ENCODE data around the gene ALKBH6. TPM values are rescaled to one million over a fixed set of nuclear protein-coding genes. Genes with fewer than 3 reads are reported as not detected.

ALKBH6 gene
- total and polyA plus RNA-seq, 2 of the 13 experiments (the other 11 are each of a cell fraction or from before 2014, with no cell fraction given): 13.7 to 18.1 TPM

DNA sequence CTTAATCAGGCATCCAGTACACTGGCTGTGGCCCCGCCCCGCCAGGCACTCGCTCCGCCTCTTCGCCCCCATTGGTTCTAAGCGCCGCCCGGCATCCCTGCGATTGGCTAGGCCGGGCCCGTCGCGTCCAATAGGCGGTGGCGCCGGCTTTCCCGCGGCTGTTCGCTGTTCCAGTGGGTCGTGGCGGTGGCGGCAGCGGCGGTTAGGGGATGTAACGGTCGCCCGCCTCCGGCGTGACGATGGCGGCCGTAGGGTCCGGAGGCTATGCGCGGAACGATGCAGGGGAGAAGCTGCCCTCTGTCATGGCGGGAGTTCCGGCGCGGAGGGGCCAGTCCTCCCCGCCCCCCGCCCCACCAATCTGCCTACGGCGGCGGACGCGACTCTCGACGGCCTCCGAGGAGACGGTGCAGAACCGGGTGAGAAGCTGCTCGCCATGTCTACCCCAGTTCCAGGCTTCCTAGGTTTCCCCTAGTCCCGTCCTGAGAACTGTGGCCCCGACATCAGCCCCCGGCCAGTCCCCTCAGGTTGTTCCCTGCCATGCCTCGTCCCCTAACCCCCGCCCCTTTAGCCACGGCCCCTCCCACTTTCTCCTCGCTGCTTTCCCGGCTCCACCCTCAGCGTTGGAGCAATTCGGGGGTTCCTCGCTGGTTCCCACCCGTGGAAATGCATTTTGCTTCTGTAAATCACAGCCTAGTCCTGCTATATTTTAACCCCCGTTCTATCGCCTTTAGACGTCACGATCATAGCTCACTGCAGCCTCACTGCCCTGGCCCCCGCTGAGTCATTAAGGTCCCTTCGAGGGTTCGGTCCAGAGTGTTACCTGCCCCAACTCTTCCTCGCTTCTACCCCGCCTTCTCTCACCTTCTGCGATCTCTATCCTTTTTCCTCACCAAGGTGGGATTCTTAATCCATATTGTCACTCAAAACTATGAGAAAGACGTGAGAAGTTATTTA lies 41.0 kb upstream of the ALKBH6 start, which contains the start of gene WDR62 (continued):
- TF ChIP-seq STAT5B (CRISPR knock-in tag; IDR thresholded peaks at IDR 0.05): no peak
- TF ChIP-seq, protein P1, sequence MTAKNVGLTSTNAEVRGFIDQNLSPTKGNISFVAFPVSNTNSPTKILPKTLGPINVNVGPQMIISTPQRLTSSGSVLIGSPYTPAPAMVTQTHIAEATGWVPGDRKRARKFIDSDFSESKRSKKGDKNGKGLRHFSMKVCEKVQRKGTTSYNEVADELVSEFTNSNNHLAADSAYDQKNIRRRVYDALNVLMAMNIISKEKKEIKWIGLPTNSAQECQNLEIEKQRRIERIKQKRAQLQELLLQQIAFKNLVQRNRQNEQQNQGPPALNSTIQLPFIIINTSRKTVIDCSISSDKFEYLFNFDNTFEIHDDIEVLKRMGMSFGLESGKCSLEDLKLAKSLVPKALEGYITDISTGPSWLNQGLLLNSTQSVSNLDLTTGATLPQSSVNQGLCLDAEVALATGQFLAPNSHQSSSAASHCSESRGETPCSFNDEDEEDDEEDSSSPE (CRISPR knock-in tag; IDR thresholded peaks at IDR 0.05): peak; percentile 97
- TF ChIP-seq, protein P2, sequence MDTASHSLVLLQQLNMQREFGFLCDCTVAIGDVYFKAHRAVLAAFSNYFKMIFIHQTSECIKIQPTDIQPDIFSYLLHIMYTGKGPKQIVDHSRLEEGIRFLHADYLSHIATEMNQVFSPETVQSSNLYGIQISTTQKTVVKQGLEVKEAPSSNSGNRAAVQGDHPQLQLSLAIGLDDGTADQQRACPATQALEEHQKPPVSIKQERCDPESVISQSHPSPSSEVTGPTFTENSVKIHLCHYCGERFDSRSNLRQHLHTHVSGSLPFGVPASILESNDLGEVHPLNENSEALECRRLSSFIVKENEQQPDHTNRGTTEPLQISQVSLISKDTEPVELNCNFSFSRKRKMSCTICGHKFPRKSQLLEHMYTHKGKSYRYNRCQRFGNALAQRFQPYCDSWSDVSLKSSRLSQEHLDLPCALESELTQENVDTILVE (CRISPR knock-in tag; IDR thresholded peaks at IDR 0.05): no peak
- TF ChIP-seq NFIC (IDR thresholded peaks at IDR 0.05; ENCODE audit: low read length): no peak
- no peak for TF ChIP-seq ZNF263 (CRISPR knock-in tag; IDR thresholded peaks at IDR 0.05)
- no peak for TF ChIP-seq XRCC5 (optimal IDR thresholded peaks at IDR 0.05; ENCODE audit: low read length)
- no peak for TF ChIP-seq NR2F6 (IDR thresholded peaks at IDR 0.05)
- no peak for TF ChIP-seq NR2F6 (CRISPR knock-in tag; IDR thresholded peaks at IDR 0.05)
- TF ChIP-seq ZNF230 (CRISPR knock-in tag; IDR thresholded peaks at IDR 0.05): 0 out of 2 replicates have a peak, but pooled peaks have one; percentile 8
- 0 out of 2 replicates have a peak, but pooled peaks have one; percentile 14 for TF ChIP-seq ZNF547 (CRISPR knock-in tag; IDR thresholded peaks at IDR 0.05)
- TF ChIP-seq ZBTB7A (CRISPR knock-in tag; IDR thresholded peaks at IDR 0.05): peak; percentile 50; the same call in 1 of the 2 replicates
- no peak for TF ChIP-seq MAFG (CRISPR knock-in tag; IDR thresholded peaks at IDR 0.05)
- TF ChIP-seq, protein P3, sequence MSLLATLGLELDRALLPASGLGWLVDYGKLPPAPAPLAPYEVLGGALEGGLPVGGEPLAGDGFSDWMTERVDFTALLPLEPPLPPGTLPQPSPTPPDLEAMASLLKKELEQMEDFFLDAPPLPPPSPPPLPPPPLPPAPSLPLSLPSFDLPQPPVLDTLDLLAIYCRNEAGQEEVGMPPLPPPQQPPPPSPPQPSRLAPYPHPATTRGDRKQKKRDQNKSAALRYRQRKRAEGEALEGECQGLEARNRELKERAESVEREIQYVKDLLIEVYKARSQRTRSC (CRISPR knock-in tag; IDR thresholded peaks at IDR 0.05; ENCODE audit: low read depth): no peak
- TF ChIP-seq ZNF17 (CRISPR knock-in tag; IDR thresholded peaks at IDR 0.05): no peak
- TF ChIP-seq GLI4 (CRISPR knock-in tag; IDR thresholded peaks at IDR 0.05; ENCODE audit: borderline replicate concordance): no peak
- no peak for TF ChIP-seq ZNF562 (CRISPR knock-in tag; IDR thresholded peaks at IDR 0.05; ENCODE audit: borderline replicate concordance)
- no peak for TF ChIP-seq SRSF4 (IDR thresholded peaks at IDR 0.05; ENCODE audit: low read depth, low read length, poor library complexity, severe bottlenecking)
- TF ChIP-seq, protein P4, sequence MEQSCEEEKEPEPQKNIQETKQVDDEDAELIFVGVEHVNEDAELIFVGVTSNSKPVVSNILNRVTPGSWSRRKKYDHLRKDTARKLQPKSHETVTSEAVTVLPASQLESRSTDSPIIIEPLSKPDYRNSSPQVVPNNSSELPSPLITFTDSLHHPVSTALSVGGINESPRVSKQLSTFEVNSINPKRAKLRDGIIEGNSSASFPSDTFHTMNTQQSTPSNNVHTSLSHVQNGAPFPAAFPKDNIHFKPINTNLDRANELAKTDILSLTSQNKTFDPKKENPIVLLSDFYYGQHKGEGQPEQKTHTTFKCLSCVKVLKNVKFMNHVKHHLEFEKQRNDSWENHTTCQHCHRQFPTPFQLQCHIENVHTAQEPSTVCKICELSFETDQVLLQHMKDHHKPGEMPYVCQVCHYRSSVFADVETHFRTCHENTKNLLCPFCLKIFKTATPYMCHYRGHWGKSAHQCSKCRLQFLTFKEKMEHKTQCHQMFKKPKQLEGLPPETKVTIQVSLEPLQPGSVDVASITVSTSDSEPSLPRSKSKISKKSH (CRISPR knock-in tag; IDR thresholded peaks at IDR 0.05; ENCODE audit: borderline replicate concordance): no peak
- TF ChIP-seq SALL2 (CRISPR knock-in tag; IDR thresholded peaks at IDR 0.05): 0 out of 2 replicates have a peak, but pooled peaks have one; percentile 22
- TF ChIP-seq, protein P5, sequence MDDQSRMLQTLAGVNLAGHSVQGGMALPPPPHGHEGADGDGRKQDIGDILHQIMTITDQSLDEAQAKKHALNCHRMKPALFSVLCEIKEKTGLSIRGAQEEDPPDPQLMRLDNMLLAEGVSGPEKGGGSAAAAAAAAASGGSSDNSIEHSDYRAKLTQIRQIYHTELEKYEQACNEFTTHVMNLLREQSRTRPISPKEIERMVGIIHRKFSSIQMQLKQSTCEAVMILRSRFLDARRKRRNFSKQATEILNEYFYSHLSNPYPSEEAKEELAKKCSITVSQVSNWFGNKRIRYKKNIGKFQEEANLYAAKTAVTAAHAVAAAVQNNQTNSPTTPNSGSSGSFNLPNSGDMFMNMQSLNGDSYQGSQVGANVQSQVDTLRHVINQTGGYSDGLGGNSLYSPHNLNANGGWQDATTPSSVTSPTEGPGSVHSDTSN (CRISPR knock-in tag; IDR thresholded peaks at IDR 0.05; ENCODE audit: borderline replicate concordance): no peak
- TF ChIP-seq ELF3 (CRISPR knock-in tag; IDR thresholded peaks at IDR 0.05): no peak
- no peak for TF ChIP-seq RAD21 (CRISPR knock-in tag; IDR thresholded peaks at IDR 0.05)
- no peak for TF ChIP-seq RARA (CRISPR knock-in tag; IDR thresholded peaks at IDR 0.05)

Measured in HepG2 (cell line).